GM10266 (cell line): ENCODE measurements around the gene HSPE1.
"Not testable (repeated sequence)": the region's sequence is repeated elsewhere in the genome, so short reads cannot be mapped to it uniquely, and the experiment has no call there.

ENCODE experiments used
- DNase-seq: peaks from one replicate; pipeline ENCODE4 v3.0.0; 2012; ENCODE audit errors: extremely low spot score
- TF ChIP-seq, protein P1 (sequence below): IDR thresholded peaks from 2 replicates; pipeline ENCODE4 v1.5.1; 2012; ENCODE audit warnings: mild to moderate bottlenecking, low read depth; ENCODE audit not compliant: control insufficient read depth, insufficient read depth; ENCODE audit errors: missing control alignments

Gene HSPE1

GRCh38 chr2:197455428-197455827 is 44.8 kb upstream of the HSPE1 start:
- TF ChIP-seq, protein P1, sequence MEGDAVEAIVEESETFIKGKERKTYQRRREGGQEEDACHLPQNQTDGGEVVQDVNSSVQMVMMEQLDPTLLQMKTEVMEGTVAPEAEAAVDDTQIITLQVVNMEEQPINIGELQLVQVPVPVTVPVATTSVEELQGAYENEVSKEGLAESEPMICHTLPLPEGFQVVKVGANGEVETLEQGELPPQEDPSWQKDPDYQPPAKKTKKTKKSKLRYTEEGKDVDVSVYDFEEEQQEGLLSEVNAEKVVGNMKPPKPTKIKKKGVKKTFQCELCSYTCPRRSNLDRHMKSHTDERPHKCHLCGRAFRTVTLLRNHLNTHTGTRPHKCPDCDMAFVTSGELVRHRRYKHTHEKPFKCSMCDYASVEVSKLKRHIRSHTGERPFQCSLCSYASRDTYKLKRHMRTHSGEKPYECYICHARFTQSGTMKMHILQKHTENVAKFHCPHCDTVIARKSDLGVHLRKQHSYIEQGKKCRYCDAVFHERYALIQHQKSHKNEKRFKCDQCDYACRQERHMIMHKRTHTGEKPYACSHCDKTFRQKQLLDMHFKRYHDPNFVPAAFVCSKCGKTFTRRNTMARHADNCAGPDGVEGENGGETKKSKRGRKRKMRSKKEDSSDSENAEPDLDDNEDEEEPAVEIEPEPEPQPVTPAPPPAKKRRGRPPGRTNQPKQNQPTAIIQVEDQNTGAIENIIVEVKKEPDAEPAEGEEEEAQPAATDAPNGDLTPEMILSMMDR: no peak
- DNase-seq: no peak

DNA sequence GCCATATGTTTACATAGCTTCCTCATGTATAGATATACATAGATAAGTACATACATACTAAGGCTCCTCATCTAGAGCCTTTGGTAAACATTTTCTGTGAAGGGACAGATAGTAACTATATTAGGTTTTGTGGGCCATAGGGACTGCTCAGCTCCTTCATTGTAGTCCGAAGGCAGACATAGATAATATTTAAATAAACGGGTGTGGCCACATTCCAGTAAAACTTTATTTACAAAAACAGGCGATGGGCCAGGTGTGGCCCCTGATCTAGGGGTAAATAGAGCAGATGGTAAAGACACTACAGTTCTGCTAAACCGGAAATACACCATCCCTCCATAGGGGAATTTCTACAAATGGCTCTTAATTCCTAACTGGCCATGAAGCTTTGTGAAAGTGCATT is 39.5 kb upstream of the HSPE1 start:
- no peak for DNase-seq
- TF ChIP-seq, protein P1: no peak

GRCh38 chr2:197461057-197461456 is 39.1 kb upstream of the HSPE1 start:
- TF ChIP-seq, protein P1: no peak
- no peak for DNase-seq

DNA sequence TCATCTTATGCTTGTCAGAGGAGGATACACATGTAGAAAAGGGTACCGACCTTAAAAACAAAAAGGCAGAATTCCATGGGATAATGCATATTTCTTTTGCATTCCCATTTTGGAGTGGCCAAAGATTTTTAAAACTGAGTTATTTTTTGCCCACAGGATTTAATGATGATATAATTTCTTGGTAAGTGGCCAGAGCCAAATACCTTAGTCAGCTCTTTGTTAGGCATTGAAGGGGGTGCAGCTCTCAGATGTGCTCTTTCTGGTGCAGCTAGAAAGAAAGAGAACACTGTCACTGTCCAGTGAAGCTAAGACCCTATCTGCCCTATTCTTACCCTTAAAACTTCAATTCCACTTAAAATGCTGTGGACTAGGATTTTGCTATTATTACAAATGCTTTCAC is 36.0 kb upstream of the HSPE1 start:
- TF ChIP-seq, protein P1: no peak

GRCh38 chr2:197472166-197472565 is 28.0 kb upstream of the HSPE1 start:
- no peak for DNase-seq
- TF ChIP-seq, protein P1: no peak

More for the DNA sequence above, 36.0 kb upstream of the HSPE1 start:
- no peak for DNase-seq

DNA sequence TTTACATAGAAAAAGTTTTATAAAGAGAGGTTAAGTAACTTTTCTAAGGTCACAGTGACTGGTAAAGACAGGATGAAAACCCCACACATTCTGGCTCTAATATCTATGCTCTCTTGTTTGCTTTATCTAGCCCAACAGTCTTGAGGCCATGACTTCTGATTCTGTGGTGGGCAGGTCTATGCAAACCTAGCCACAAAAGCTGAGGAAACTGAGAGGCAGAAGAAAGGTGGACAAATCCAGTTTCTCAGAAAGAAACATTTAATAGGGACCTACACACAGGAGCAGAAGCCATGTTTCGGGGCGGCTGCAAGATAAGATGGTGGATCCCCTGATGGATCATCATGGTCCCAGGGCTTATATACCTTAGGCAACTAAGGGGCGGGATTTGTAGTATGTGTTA is 22.4 kb upstream of the HSPE1 start:
- TF ChIP-seq, protein P1: no peak
- DNase-seq: no peak

- TF ChIP-seq, protein P1: no peak
- no peak for DNase-seq
Measured at GRCh38 chr2:197480165-197481036, 19.8 kb upstream of the HSPE1 start.

DNA sequence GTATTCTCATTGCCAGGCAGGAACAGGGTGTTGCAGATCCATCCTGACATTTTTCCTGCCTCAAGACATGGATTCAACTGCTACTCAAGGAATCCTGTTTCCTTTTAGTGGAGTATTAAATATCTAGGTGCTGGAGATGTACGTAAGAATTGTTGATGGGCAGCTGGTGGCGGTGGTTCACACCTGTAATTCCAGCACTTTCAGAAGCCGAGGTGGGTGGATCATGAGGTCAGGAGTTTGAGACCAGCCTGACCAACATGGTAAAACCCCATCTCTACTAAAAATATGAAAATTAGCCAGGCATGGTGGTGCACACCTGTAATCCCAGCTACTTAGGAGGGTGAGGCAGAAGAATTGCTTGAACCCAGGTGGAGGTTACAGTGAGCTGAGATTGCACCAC is 15.9 kb upstream of the HSPE1 start:
- DNase-seq: not testable (repeated sequence)
